ENCODE results near the gene GABRB1. TPM values are rescaled to one million over a fixed set of nuclear protein-coding genes. Genes with fewer than 3 reads are reported as not detected.

The GABRB1 gene
- total and polyA plus RNA-seq, 2 of the 8 experiments (the other 6 are each of a cell fraction or from before 2014, with no cell fraction given) = 0.22 to 0.38 TPM

GRCh38 chr4:47120783-47121182 is 89.4 kb downstream of the GABRB1 start (continued):
- TF ChIP-seq USF2 (IDR thresholded peaks at IDR 0.05; ENCODE audit: low read length) (no peak), CTCF (IDR thresholded peaks at IDR 0.05; ENCODE audit: control extremely low read depth in 1 of 3, insufficient read depth in 1 of 3, low read depth in 1 of 3, low read length in 3 of 3) (no peak), KDM5A (IDR thresholded peaks at IDR 0.05; ENCODE audit: low read length) (no peak), TEAD4 (IDR thresholded peaks at IDR 0.05; ENCODE audit: low read depth, low read length) (no peak)

Data from H1 (cell line).